Cardiac fibroblast (primary cell): ENCODE results near the gene HK1.

Experiments used
- DNase-seq, 2 donors: peaks; one replicate each; pipeline versions ENCODE4 v3.0.0 to v3.0.0-alpha.2; 2010; ENCODE audit warnings: low read depth in 2 of 2
- H3K4me3 ChIP-seq, 2 donors: replicated peaks in 1 of 2; 1 replicate in 1 of 2; 2 replicates in 1 of 2; pipeline ENCODE4 v1.5.1; 2011; ENCODE audit warnings: low read depth in 2 of 2, low read length in 2 of 2, mild to moderate bottlenecking in 2 of 2, moderate library complexity in 1 of 2
- TF ChIP-seq, protein P1 (sequence below): IDR thresholded peaks from one replicate; pipeline ENCODE4 v1.5.1; 2011; ENCODE audit warnings: low read depth, mild to moderate bottlenecking, low read length, inconsistent platforms

HK1 gene

DNA sequence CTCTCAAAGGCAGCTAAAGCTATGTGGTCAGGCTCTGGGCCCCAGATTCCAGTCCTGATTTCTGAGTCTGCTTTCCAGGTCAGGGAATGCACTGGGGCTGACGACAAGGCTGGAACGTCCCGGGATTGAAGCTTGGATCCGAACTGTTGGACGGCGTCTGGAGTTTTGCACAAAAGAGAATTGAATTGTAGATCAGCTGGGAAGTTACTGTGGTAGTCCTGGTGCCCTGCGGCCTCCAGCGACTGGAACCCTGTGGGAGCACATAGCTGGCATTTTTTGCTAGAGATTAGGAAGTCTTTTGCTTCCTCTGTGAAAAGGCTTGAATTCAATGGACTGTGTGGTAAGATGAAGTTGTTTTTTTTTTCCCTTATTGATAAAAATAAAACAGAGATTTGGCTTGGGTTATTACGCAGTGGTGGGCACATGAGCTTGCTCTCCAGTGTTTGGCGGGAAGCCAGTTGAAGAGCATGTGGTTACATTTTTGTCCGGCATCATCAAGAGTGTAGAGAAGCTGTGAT is at the start of gene HK1:
Gene HK1 (plus strand): TSS at position 51 of the 518 bp plus-strand sequence.
- H3K4me3 ChIP-seq: no peak within 1 kb of the TSS
- DNase-seq: peak; percentile 43 to 93
- TF ChIP-seq, protein P1, sequence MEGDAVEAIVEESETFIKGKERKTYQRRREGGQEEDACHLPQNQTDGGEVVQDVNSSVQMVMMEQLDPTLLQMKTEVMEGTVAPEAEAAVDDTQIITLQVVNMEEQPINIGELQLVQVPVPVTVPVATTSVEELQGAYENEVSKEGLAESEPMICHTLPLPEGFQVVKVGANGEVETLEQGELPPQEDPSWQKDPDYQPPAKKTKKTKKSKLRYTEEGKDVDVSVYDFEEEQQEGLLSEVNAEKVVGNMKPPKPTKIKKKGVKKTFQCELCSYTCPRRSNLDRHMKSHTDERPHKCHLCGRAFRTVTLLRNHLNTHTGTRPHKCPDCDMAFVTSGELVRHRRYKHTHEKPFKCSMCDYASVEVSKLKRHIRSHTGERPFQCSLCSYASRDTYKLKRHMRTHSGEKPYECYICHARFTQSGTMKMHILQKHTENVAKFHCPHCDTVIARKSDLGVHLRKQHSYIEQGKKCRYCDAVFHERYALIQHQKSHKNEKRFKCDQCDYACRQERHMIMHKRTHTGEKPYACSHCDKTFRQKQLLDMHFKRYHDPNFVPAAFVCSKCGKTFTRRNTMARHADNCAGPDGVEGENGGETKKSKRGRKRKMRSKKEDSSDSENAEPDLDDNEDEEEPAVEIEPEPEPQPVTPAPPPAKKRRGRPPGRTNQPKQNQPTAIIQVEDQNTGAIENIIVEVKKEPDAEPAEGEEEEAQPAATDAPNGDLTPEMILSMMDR: no peak

DNA sequence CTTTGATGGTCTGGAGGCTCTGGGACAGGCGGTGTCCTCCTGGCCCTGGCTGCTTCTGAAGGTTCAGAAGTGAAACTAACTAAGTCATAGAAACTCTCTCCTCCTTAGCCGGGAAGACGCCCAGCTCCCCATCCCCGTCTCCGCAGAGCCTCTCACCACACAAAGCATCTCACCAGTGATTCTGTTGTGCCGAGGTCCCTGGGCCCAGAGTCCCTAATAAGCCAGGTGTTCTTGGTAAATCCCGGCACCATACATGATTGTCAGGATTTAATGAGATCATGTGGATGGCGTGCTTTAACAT is 48.7 kb upstream of the HK1 start:
- H3K4me3 ChIP-seq: peak overlapping the region in 1 of 2 donors; percentile 9
- TF ChIP-seq, protein P1: no peak
- no peak for DNase-seq

DNA sequence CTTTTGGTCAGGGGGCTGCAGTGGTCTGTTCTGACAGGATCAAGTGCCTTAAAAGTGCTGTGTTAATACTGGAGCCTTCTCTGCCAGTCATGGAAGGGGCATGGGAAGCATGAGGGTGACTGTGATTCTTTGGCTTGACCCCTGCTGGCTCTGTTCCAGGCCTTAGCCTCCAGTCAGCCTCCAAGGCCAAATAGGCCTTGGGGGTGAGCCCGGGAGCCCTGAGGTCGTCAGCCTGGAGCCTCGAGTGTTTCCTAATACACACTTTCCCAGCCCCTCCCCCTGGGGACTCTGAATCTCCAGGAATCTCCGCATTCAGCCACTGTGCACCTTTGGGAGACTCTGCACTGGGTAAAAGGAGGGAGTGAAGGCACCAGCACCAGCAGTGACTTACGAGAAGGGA is 48.2 kb upstream of the HK1 start:
- no peak for DNase-seq
- H3K4me3 ChIP-seq: no peak overlapping the region
- TF ChIP-seq, protein P1: no peak

DNA sequence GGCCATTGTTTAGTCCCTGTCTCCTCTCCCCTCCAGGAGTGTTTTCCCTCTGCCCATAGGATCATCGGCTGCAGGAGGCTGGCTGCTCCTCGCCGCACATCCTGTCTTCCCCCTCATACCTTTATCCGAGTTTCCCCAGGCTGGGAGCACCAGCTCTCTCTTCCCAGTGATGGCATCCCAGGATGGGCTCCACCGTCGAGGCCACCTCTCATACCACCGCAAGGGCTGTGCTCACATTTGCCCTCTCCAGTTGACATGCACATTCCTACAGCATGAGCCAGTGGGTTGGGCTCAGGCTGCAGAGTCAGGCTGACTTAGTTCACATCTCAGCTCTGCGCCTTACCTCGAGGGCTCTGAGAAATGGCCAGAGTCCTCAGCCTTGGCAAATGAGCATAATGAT is 46.0 kb upstream of the HK1 start:
- peak; percentile 72 to 88 for DNase-seq
- no peak overlapping the region for H3K4me3 ChIP-seq
- TF ChIP-seq, protein P1: peak; percentile 17

DNA sequence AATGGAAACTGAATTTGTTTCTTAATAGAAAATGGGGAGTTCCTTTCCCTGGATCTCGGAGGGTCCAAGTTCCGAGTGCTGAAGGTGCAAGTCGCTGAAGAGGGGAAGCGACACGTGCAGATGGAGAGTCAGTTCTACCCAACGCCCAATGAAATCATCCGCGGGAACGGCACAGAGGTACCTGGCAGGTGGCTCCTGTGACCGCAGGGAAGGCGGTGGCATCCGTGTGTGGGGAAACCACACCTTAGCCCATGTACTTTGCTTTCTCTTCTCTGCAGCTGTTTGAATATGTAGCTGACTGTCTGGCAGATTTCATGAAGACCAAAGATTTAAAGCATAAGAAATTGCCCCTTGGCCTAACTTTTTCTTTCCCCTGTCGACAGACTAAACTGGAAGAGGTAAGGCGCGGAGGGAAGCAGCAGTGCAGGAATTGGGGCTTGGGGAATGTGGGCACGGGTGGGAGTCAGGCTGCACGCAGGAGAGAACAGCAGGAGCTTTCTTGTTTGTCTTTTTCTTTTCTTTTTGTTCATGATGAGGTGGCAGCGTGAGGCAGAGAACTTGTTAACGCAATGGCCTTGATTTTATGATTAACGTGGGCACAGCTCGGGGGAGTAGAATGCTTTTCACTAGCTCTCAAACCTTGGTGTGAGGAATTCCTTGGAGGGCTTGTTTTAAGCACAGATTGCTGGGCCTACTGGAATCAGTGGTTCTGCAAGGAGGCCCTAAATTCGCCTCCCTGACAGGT is 45.4 kb upstream of the HK1 start:
- DNase-seq: no peak
- TF ChIP-seq, protein P1: no peak
- H3K4me3 ChIP-seq: no peak overlapping the region

DNA sequence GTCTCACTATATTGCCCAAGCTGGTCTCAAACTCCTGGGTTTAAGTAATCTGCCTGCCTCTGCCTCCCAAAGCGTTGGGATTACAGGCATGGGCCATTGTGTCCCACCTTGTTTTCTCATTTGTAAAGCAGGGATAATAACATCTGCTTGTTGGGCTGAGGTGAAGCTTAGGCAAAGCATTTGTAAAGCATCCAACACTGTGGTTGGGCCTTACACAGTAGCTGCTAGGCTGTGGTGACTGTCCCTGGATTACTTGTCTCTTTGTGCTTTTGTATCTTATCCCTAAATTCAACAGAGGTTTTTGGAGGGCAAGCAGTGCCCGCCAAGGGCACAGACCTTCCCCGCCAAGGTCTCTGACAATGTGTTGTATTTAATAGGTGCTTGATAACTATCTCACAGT is 43.8 kb upstream of the HK1 start:
- no peak for DNase-seq
- TF ChIP-seq, protein P1: no peak
- H3K4me3 ChIP-seq: no peak overlapping the region
